GM18498 (cell line): ENCODE results near the gene BACH2.

Source experiments
- ATAC-seq: cut with Tn5 transposase; IDR thresholded peaks from one replicate; pipeline ENCODE4 v1.9.1; 2021; ENCODE audit warnings: mild to moderate bottlenecking, moderate library complexity; ENCODE audit not compliant: unreplicated experiment

Gene BACH2

DNA sequence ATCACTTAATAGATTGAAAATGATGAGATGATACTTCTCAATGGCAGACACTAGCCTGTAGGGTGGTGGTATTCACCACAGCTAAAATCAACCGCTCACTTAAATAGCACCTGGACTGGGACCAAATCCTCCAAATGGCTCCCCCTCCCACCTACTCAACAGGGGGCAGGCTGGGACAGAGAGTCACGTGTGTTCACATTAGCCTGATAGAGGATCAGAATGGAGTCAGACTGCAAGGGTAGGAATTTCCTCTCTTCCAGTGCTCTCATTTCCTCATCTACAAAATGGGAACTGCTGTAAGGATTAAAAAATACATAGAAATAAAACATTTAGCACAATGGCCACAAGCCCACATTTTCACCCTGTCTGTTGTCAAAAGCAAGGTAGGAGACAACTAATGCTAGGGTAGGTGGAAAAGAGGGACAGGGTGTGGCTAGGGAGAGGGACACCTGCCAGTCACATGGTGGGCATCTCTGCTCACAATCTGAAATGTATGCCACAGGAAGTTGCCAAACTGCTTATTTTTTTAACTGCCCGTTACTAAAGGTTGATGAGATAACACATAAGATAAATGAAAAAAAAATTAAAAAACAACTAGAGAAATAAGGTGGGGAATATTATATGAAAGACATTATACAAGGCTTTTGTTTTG lies 55.3 kb downstream of the BACH2 start:
- no peak for ATAC-seq

DNA sequence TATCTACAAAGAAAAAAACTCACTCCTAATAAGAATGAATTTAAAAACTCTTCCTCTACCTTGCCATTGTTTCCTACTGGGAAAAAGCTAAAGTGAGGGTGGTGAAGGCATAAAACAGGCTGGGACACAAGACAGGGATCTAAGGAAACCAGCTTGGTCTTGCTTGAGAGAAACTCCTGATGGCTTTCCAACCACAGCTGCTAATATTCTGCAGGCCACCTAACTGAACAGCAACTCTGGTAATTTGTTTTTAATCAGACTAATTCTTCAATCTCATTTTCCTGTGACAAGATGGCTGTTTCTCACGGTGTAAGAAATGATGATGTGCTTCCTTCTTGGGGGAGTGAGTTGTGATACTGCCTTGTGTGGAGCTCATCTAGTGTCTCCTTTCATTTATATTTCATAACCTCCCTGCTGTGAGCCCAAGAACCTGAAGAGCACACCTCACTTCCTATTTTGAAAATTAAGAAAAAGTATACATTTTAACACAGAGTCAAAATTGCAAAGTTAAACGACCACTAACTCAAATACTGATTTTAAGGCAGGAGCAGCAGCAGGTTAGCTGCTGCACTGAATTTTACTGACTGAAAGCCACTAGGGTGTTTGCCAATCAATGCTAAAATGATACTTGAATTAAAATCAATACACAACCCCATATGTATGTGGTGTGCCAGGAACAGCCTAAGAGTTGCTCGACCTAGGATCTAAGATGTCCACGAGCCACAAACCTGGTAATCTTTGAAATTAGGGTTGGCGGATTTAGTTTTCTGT lies 58.0 kb downstream of the BACH2 start:
- ATAC-seq: no peak

DNA sequence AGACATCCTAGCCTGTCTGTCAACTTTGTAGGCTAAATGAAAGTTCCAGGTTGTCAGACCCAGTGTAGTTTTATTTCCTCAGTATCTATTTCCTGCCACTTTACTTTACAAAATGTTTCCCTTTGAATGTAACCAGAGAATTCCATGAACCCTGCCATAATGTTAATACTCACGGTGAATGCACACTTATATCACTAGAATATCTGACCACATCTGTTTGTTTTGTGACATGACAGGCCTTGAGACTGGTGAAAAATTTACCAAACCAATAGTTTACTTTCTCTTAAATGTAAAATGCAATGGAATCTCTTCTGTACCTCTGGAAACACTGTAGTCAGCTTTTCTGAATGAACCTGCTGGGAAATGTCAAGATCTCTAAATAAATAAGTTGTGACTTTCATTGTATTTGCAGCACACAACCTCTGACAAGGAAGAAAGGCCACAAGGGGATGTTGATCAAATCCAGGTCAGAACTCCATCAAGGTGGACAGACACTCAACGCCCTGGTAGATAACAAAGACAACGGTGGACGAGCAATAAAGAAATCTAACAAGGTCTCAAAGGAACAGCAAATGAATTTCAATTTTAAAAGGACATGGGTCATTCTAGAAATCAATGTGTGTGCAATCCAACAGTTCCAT lies 59.2 kb downstream of the BACH2 start:
- ATAC-seq: no peak

DNA sequence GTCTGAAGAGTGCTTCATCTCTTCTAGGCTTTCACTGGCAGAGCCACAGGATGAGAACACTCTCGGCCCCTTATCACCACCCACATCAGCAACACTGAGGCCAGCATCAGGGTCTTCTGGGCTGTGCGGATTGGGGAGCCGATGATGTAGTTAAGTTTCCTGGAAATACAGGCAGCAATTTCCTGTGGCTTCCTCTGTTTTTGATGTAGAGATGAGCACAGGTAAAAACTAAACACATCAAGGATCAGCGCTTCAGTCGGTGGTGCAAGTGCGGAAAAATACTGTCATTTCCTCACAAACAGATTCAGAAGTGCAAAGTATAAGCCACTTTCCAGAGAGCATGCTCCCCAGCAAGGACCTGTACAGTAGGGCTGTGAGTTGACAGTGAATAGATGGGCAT lies 62.6 kb downstream of the BACH2 start:
- ATAC-seq: no peak

DNA sequence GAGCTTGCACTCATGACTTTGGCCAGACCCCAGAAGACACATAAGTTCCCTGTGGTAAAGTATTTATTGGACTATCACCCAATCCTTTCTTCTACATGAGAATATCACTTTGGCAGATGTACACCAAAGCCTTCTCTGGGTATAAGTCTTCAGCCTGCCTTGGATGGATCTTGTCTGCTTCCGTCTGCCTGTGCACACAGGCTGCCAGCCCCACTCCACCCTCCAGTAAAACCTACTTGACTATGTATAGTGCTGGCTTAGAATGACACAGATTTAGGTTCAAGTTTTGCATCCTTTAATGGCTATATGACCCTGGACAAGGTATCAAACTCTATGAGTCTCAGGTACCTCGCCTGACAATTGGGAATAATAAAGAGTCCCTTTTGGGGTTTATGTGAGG lies 63.4 kb downstream of the BACH2 start:
- ATAC-seq: no peak

DNA sequence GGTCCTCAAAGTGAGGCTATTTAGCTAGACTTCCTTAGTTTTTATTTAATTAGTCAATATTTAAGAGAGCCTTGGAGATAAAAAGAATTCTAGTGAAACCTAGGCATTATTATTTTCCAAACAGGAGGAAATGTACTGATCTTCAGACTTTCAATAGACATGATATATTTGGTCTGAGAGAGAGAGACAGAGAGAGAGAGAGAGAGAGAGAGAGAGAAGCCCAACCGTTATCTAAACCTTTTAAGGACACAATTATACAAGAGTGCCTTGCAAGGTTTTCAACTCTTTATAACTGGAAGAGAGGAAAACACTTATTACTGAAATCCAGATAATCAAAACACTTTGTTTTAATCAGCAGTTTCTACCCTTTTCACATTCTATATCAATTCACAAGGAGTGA lies 64.8 kb downstream of the BACH2 start:
- no peak for ATAC-seq

DNA sequence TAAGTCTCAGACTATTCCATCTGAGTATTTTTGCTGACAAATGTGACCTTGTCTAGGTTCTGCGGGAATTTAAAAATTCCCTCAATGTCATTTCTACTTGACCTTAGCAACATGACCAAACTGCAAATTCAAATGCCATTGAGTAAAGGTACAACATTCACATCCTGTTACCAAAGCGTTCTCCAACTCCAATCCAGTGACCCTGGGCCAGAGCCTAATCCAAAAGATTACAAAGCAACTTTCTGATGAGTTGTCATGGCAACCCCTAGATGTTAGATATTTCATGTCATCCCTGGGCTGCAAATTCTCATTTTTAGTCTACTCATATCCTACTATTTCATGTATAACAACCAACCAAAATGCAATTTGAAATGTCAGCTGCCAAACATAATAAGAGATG lies 65.3 kb downstream of the BACH2 start:
- no peak for ATAC-seq

DNA sequence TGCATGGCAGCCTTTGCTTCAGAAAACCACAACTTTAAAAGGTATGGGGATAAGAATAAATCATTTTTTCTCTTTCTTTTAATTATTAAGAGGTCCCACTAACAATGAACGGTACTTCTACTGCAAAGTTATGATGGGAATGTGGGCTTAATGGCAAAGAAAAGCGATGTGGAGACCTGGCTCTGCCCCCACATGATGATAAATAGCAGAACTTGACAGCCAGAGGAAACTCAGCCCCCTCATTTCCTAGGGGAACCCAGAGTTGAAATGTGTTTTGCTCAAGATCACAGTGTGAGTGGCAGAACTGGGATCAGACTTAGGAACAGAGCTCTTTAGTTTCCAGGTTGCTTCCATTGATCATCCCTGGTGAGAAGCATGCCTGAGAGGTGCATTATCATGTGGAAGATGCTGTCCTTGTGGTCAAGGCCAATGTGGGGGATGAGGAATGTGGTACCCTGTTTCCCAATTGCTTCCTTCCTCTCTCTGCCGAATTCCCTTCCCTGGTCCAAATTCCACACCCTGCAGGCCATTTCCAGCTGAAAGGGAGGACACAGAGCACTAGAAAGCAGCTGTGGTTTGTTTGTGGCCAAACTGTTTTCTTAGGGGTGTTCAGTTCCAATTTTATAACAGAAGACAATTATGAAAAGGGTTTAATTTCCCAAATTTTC lies 66.0 kb downstream of the BACH2 start:
- ATAC-seq: no peak

DNA sequence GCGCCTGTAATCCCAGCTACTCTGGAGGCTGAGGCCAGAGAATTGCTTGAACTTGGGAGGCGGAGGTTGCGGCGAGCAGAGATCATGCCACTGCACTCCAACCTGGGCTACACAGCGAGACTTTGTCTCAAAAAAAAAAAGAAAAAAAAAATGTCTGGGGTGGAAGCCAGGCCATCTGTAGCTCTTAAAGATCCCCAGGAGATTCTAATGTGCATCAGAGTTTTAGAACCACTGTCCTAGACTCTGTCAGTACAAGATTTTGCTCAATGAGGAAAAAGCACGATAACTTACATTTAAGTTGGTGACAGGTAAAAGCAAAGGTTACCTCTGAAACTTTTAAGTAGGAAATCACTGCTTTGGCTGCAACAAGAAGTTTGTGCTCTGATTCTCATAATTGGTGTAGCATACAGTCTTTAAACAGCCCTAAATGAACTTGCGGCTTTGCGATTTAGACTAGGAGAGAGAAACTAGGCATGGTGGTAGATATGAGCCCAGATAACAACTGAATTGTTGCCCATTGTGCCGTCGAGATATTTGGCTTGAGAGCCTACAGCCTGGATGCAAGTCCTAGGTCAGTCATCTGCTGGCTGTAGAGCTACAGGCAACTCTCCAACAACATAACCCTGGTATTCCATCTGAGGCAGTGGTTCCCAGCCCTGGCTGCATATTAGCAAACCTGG lies 67.2 kb downstream of the BACH2 start:
- no peak for ATAC-seq

DNA sequence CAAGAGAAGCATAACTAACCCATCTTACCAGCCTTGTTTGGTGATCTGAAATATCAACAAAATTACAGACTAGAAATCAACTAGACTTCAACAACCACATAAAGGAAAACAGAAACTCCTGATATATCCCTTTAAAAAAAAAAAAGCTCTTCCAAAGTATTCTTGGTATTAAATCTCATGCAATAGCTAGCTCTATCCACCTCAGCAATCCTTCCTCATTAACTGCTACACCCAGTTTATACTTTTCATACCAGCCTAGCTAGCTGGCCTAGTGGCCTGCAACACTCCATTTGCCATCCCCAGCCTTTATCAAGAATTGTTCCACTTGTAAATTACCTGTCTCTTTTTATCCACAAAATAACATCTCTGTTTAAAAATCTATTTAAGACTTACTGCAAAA lies 69.0 kb downstream of the BACH2 start:
- no peak for ATAC-seq

DNA sequence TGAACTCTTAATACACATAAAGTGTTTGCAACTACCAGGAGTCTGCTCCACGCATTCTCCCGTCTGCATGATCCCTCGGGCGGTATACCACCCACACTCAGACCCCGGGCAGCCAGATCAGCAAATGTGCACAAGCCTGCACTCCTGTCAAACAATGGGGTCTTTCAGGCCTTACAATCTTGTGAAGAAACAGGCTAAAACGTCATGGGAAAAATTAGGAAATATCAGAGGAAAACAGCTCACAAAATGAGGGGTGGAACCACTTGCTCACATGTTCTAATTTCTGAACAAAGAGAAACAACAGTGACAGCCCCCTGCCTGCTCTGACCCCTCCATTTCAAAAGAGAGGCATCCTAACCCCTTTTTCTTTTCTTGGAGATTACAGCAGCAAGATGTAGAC lies 69.4 kb downstream of the BACH2 start:
- ATAC-seq: no peak

DNA sequence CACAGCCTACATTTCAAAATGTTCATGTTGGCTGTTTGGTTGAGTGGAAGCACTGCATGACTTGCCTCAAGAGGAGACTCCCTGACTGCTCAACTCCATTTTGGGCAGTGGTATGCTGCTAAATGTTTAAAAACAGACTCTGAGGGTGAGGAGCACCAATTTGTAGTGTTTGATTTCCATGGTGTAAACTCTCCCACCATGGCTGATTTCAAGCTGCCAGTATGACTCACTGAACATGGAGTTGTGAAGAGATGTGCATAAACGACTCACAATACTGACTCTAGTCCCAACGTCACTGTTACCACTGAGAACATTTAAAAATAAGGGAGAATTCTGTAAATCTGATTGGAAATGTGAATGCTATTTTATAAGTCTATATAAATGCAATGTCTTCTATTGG lies 70.4 kb downstream of the BACH2 start:
- no peak for ATAC-seq

DNA sequence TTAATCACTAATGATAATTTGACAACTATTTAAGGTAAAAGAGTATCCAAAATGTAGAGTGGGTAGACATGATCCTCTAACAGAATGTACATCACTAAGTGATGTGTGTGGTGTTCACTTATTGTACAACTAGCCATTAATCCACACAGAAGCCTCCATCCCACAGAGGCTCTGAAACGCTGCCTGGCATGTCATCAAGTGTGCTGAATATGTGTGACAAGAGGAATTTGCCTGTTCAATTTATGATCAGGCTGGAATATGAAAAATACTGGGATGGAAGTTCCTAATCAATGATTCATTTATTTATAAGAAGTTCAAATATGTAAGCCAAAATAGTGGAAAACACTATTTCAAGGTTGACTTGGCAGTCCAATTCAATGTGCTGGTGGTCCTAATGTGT lies 72.4 kb downstream of the BACH2 start:
- ATAC-seq: no peak

DNA sequence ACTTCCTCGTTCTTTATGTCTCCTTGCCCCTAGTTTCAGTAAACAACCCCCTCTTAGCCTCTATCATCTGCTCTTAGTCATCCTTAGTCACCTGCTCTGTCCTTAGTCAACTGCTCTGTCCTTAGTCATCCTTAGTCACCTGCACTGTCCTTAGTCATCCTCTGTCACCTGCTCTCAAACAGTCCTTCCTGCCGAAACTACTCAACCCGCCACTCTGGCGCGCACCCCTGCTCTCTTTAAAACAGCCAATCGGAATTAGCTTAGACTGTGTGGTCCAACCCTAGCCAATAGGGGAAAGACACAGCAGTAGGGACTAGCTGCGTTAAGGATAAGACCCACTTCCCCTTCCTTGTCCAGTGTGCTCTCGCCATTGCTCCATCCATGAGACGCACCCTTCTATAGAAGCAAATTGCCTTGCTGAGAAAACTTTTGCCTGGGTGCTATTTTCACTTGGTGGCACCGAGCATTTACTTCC lies 73.9 kb downstream of the BACH2 start:
- no peak for ATAC-seq

DNA sequence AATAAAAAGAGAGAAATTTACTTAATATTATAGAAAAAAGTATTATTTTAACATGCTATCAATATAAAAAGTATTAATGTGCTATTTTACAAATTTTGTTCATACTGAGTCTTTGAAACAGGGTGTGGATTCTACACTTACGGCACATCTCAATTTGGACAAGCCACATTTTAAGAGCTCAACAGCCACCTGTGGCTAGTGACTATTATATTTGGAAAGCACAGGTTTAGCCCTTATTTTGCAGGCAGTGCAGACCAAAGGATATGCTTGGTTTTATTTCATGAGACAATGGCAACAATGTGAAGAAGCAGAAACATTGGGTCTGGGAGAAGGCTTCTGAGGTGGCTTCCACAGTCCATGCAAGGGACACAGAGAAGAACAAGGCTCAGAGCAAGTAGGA lies 74.6 kb downstream of the BACH2 start:
- no peak for ATAC-seq

DNA sequence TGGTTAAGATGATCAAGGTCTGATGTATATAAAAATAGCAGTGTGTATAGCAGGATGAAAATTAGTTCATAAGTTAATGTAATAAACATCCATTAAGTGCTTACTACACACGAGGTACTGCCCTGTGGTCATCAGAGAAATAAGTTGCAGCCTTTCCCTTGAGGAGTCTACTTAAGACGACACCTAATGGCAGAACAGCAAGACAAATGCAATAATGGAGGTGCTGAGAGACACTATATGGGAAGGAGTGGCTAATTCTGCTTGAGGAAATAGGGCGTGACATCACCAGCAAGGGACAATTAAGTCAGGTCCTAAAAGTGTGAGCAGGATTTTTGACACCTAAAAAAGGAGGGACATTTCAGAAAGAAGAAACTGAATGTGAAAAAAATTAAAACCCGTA lies 75.2 kb downstream of the BACH2 start:
- ATAC-seq: no peak

DNA sequence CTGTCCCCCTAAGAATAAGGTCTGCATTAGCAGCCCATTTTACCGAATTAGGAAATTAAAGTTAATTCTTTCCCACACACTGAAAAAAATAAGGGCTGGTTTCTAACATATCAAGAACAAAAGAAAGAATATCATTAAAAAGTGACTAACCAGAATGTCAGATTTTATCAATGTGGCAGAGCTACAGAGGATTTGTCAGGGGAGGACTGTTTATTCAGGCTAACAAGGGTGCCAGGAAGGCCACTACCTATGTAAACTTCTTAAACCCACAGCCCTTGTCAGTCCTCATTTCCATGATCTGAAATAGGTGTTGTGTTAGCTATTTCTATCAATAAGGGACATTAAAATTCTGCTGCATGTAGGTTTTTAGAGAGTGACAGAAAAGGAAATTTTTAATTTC lies 76.4 kb downstream of the BACH2 start:
- no peak for ATAC-seq

DNA sequence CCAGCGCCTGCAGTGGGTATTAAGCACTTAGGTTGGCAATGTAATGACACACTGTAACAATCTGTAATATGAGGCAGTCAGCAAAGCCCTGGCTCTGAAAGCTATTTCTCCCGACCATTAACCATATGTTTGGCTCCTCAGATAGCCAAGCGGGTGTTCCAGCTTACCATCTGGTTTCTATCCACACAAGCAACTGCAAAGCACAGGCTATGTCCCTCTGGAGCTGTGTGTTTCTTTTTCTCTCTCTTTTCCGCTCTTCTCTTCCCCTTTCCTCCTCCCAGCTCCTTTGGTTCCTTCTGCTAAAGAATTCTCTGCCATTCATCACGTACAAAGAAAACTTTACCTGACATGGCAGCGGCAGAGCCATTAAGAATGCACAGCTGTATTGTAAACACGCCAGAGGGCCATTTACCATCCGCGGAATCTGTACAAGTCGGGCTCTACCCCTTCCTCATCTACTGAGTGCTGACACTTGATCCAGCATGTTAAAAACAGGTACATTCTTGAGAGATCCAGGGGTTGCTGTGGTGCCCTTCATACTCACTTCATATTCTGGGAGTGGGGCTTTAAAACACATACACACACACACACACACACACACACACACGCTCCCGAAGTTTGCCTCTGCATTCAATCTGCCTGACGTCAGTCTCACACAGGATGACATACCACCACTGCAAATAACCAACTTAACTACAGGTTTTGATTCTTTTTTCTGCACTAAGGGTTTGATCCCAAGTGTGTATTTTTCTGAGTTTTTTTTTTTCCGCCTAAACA lies 77.2 kb downstream of the BACH2 start:
- no peak for ATAC-seq

DNA sequence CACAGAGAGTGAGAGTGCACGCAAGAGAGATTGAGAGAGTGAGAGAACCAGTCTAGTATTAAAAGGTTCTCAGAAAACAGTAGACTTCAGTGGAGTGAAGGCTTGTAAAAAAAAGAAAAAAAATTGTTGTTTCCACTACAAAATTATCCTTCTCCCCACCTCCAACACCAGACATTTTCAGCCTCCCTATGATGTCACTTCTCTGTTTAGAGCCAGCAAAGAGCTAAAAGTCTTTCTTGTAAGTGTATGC lies 77.8 kb downstream of the BACH2 start:
- peak; percentile 17 for ATAC-seq

DNA sequence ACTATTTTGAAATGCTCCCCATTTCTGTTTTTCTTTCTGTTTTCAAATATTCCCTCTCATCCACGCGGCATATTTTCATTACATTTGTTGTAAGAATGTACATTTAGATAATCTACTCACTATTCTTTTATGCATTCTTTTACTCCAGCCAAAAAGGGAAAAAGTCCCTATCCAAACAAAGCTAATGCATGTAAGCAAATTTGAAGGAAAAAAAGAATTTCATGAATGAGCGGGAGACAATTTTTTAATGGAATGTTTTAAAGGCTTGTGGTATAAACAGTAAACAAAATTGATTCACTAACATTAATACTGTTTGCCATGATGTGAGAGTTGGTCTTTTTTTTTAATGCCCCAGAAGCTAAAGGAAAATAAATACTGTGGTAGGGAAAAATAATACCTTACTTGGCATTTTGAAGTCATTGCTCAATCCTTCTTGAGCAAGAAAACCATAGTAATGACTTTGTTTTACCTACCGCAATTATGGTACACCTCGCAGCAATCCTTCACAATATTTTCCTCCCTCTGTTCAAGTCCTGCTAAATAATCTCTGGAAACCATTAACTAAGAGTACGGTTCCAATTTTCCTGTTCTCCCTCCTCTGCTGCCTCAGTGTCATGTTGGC lies 79.0 kb downstream of the BACH2 start:
- ATAC-seq: no peak
